ENCODE results near the gene GATAD2B.

Gene GATAD2B

GRCh38 chr1:153764310-153764709 lies 158.5 kb downstream of the GATAD2B start:
- in situ Hi-C loops (cut with MboI; ENCODE audit: low sequenced_read_pairs, unreplicated experiment), result no loop called here
- no peak for TF ChIP-seq CTCF (IDR thresholded peaks at IDR 0.05; ENCODE audit: borderline replicate concordance, control extremely low read depth, extremely low read depth, insufficient read depth, missing control alignments)
- no peak for DNase-seq (ENCODE audit: low spot score)

- no peak for DNase-seq (ENCODE audit: low spot score)
- no peak for TF ChIP-seq CTCF (IDR thresholded peaks at IDR 0.05; ENCODE audit: borderline replicate concordance, control extremely low read depth, extremely low read depth, insufficient read depth, missing control alignments)
- in situ Hi-C loops (cut with MboI; ENCODE audit: low sequenced_read_pairs, unreplicated experiment), result no loop called here
These were observed 159.2 kb downstream of the GATAD2B start for GRCh38 chr1:153763365-153764225.

- no peak for TF ChIP-seq CTCF (IDR thresholded peaks at IDR 0.05; ENCODE audit: borderline replicate concordance, control extremely low read depth, extremely low read depth, insufficient read depth, missing control alignments)
- no peak for DNase-seq (ENCODE audit: low spot score)
- in situ Hi-C loops (cut with MboI; ENCODE audit: low sequenced_read_pairs, unreplicated experiment), result no loop called here
These were observed 162.3 kb downstream of the GATAD2B start for GRCh38 chr1:153760440-153760839.

Data from GM13976 (cell line).